Right lobe of liver (tissue), 4 donors: ENCODE measurements around the gene UBL7.

Source experiments
- CTCF ChIP-seq, 4 donors: fragments of 200-600 bp in 3 of 4; fragments of 450-650 bp in 1 of 4; IDR thresholded peaks; one replicate each; pipeline versions ENCODE4 v1.5.1 to v1.8.0; 2016 to 2022; ENCODE audit warnings: antibody characterized with exemption in 4 of 4, mild to moderate bottlenecking in 2 of 4
- POLR2A ChIP-seq: fragments of 450-650 bp; IDR thresholded peaks from one replicate; pipeline ENCODE4 v1.6.1; 2017; ENCODE audit warnings: antibody characterized with exemption, mild to moderate bottlenecking
- donor health status: DM: no; HTN: no; CAD: no.
- donor health status: DM: no; HTN: no; CAD: no.
- donor health status: DM: no; HTN: yes; CAD: no.

GRCh38 chr15:74438206-74438605, 22.8 kb downstream of the UBL7 start:
- TF ChIP-seq CTCF (IDR thresholded peaks at IDR 0.05) (no peak), POLR2A (no peak)
